Testis (tissue), 2 donors: ENCODE measurements around the gene GALM.

Source experiments
- CTCF ChIP-seq, 3 experiments: fragments of 450-650 bp in 2 of 3; fragments of 200-600 bp in 1 of 3; sonication (generic) in 1 of 3; IDR thresholded peaks; one replicate each; pipeline ENCODE4 v1.5.1; 2016 to 2019; ENCODE audit warnings: antibody characterized with exemption in 3 of 3, mild to moderate bottlenecking in 2 of 3, moderate library complexity in 1 of 3
- POLR2A ChIP-seq: fragments of 450-650 bp; IDR thresholded peaks from one replicate; pipeline ENCODE4 v1.6.1; 2017; ENCODE audit warnings: antibody characterized with exemption, mild to moderate bottlenecking, moderate library complexity

- no peak for TF ChIP-seq POLR2A
- TF ChIP-seq CTCF (IDR thresholded peaks at IDR 0.05), result no peak
These were observed 110.0 kb downstream of the GALM start for GRCh38 chr2:38775921-38776225.
